Trophoblast cell (in vitro differentiated cells and primary cell): ENCODE results near the gene GSTT2B.
A peak's percentile ranks its signal among the peaks of the same experiment; 100 is the strongest.
"Not testable (repeated sequence)": the region's sequence is repeated elsewhere in the genome, so short reads cannot be mapped to it uniquely, and the experiment has no call there.

Experiments used
- DNase-seq, 2 donors: peaks; one replicate each; pipeline ENCODE4 v3.0.0-alpha.2; 2016
- H2AFZ ChIP-seq: 2 replicates; pipeline ENCODE4 v1.6.1; 2013; ENCODE audit warnings: low read length, moderate library complexity, mild to moderate bottlenecking; ENCODE audit not compliant: insufficient read depth, poor library complexity
- H2AK5ac ChIP-seq: 2 replicates; pipeline ENCODE4 v1.6.1; 2013; ENCODE audit warnings: mild to moderate bottlenecking, low read length
- H2BK120ac ChIP-seq: 2 replicates; pipeline ENCODE4 v1.6.1; 2013; ENCODE audit warnings: low read length, mild to moderate bottlenecking, moderate library complexity; ENCODE audit not compliant: insufficient read depth, poor library complexity
- H2BK12ac ChIP-seq: 2 replicates; pipeline ENCODE4 v1.6.1; 2013; ENCODE audit warnings: mild to moderate bottlenecking, low read length, moderate library complexity
- H2BK5ac ChIP-seq: 2 replicates; pipeline ENCODE4 v1.6.1; 2013; ENCODE audit warnings: low read length, low read depth, moderate library complexity, mild to moderate bottlenecking; ENCODE audit not compliant: poor library complexity
- H3K14ac ChIP-seq: 2 replicates; pipeline ENCODE4 v1.6.1; 2013; ENCODE audit warnings: mild to moderate bottlenecking, low read length
- H3K18ac ChIP-seq: 2 replicates; pipeline ENCODE4 v1.6.1; 2013; ENCODE audit warnings: mild to moderate bottlenecking, low read length
- H3K23ac ChIP-seq: 2 replicates; pipeline ENCODE4 v1.6.1; 2013; ENCODE audit warnings: low read length
- H3K27ac ChIP-seq: 2 replicates; pipeline ENCODE4 v1.5.1; 2013; ENCODE audit warnings: low read depth, mild to moderate bottlenecking, inconsistent platforms, low read length, moderate library complexity
- H3K27me3 ChIP-seq: 2 replicates; pipeline ENCODE4 v1.6.1; 2013; ENCODE audit warnings: inconsistent platforms, mild to moderate bottlenecking, low read length, moderate library complexity; ENCODE audit not compliant: insufficient read depth
- H3K36me3 ChIP-seq, 2 experiments: 1 replicate in 1 of 2; 2 replicates in 1 of 2; pipeline ENCODE4 v1.6.1; 2013; ENCODE audit warnings: low read length in 2 of 2, mild to moderate bottlenecking in 2 of 2, moderate library complexity in 1 of 2; ENCODE audit not compliant: insufficient read depth in 2 of 2, control insufficient read depth in 1 of 2
- H3K4ac ChIP-seq: 2 replicates; pipeline ENCODE4 v1.6.1; 2013; ENCODE audit warnings: low read depth, mild to moderate bottlenecking, low read length, moderate library complexity
- H3K4me1 ChIP-seq, 2 experiments: 1 replicate in 1 of 2; 2 replicates in 1 of 2; pipeline ENCODE4 v1.6.1; 2013; ENCODE audit warnings: low read length in 2 of 2, mild to moderate bottlenecking in 2 of 2, moderate library complexity in 1 of 2; ENCODE audit not compliant: insufficient read depth in 2 of 2, control insufficient read depth in 1 of 2
- H3K4me2 ChIP-seq: 2 replicates; pipeline ENCODE4 v1.6.1; 2013; ENCODE audit warnings: inconsistent platforms, mild to moderate bottlenecking, low read length, moderate library complexity
- H3K4me3 ChIP-seq: 2 replicates; pipeline ENCODE4 v1.5.1; 2013; ENCODE audit warnings: mild to moderate bottlenecking, low read depth, low read length, inconsistent platforms
- H3K79me1 ChIP-seq: one replicate; pipeline ENCODE4 v1.6.1; 2013; ENCODE audit warnings: low read length
- H3K79me2 ChIP-seq: 2 replicates; pipeline ENCODE4 v1.6.1; 2013; ENCODE audit warnings: low read length, mild to moderate bottlenecking; ENCODE audit not compliant: control insufficient read depth, insufficient read depth, poor library complexity
- H3K9ac ChIP-seq: 2 replicates; pipeline ENCODE4 v1.6.1; 2013; ENCODE audit warnings: mild to moderate bottlenecking, low read length
- H3K9me3 ChIP-seq: 2 replicates; pipeline ENCODE4 v1.6.1; 2013; ENCODE audit warnings: low read depth, mild to moderate bottlenecking, control low read depth, inconsistent platforms, low read length; ENCODE audit not compliant: insufficient read depth
- H4K12ac ChIP-seq: 2 replicates; pipeline ENCODE4 v1.6.1; 2013; ENCODE audit warnings: low read depth, mild to moderate bottlenecking, low read length, moderate library complexity
- H4K8ac ChIP-seq: 2 replicates; pipeline ENCODE4 v1.6.1; 2013; ENCODE audit warnings: low read depth, mild to moderate bottlenecking, low read length, moderate library complexity
- H4K91ac ChIP-seq: one replicate; pipeline ENCODE4 v1.6.1; 2013; ENCODE audit warnings: low read depth, mild to moderate bottlenecking, low read length, moderate library complexity
- WGBS: extraction: QIAGEN DNeasy Blood & Tissue Kit; methylation state at CpG from one replicate; pipeline ENCODE4 v1.1.7; 2013; ENCODE audit warnings: missing lambda C conversion rate; ENCODE audit not compliant: insufficient read length, insufficient coverage; ENCODE audit errors: extremely low coverage; 5-methylcytosine and 5-hydroxymethylcytosine counted together

The GSTT2B gene

DNA sequence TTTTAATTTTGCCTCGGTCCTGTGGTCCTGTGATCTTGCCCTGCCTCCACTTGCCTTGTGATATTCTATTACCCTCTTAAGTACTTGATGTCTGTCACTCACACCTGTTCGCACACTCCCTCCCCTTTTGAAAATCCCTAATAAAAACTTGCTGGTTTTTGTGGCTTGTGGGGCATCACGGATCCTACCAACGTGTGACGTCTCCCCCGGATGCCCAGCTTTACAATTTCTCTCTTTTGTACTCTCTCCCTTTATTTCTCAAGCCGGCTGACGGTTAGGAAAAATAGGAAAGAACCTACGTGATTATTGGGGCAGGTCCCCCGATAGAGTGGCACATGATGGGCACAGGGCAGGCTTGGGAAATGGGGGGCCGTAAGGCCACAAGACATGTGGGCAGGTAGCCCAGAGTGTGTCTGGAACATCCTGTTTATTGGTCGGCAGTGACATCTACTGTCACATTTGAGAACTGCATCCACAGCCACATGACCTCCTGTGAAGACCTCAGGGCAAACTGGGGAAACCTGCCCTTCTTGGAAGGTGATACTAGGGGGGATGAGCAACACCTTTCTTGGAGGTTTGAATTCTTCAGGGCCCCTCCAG, 4.6 kb downstream of the GSTT2B start:
- not testable (repeated sequence) for H3K4me1 ChIP-seq, H3K79me1 ChIP-seq, H2AFZ ChIP-seq, H3K23ac ChIP-seq, H3K9ac ChIP-seq, H3K9me3 ChIP-seq, H3K36me3 ChIP-seq, H2BK5ac ChIP-seq, H2BK12ac ChIP-seq, H4K91ac ChIP-seq, H2BK120ac ChIP-seq, H3K4me3 ChIP-seq, H3K79me2 ChIP-seq, H3K18ac ChIP-seq, H4K12ac ChIP-seq, H2AK5ac ChIP-seq, H4K8ac ChIP-seq, H3K4ac ChIP-seq, H3K27ac ChIP-seq, H3K27me3 ChIP-seq, H3K4me2 ChIP-seq, H3K14ac ChIP-seq
- WGBS = no CpG with 5 or more reads among the region's 12 CpGs
- peak; percentile 69 to 81 for DNase-seq

DNA sequence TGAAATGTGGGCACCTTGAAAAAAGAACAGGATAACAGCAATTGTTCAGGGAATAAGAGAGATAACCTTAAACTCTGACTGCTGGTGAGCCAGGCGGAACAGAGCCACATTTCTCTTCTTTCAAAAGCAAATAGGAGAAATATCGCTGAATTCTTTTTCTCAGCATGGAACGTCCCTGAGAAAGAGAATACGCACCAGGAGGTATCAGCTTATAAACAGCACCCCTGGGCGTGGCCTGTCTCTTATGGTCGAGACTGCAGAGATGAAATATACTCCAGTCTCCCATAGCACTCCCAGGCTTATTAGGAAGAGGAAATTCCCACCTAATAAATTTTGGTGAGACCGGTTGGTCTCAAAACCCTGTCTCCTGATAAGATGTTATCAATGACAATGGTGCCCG, 5.1 kb downstream of the GSTT2B start:
- H3K4ac ChIP-seq, H3K23ac ChIP-seq, H3K4me2 ChIP-seq, H3K79me1 ChIP-seq, H3K18ac ChIP-seq, H3K14ac ChIP-seq, H4K12ac ChIP-seq, H3K4me1 ChIP-seq, H4K91ac ChIP-seq, H2BK120ac ChIP-seq, H2BK5ac ChIP-seq, H3K4me3 ChIP-seq, H3K27ac ChIP-seq, H3K9me3 ChIP-seq, H4K8ac ChIP-seq, H3K27me3 ChIP-seq, H3K9ac ChIP-seq, H2BK12ac ChIP-seq, H2AFZ ChIP-seq, DNase-seq, H3K79me2 ChIP-seq, H3K36me3 ChIP-seq, H2AK5ac ChIP-seq: not testable (repeated sequence)
- WGBS = no CpG with 5 or more reads among the region's 8 CpGs

DNA sequence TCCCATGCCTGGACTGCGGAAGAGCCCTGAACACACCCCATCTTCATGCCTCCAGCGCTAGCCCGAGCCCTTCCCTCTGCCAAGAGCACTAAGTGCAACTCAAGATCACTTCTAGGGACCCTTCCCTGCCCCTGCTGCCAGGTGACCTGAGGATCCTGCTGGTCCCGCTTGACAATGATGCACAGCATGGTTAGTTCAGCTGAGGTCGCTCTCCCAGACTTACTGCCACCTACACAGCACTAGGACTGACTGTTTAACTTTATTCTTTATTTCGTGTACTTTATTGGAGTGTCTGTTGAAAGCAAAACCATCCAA, 6.0 kb downstream of the GSTT2B start:
- not testable (repeated sequence) for H3K18ac ChIP-seq, H3K9me3 ChIP-seq, H3K14ac ChIP-seq, H3K23ac ChIP-seq, H3K36me3 ChIP-seq, H2AK5ac ChIP-seq, H4K8ac ChIP-seq, H2BK12ac ChIP-seq, H3K79me1 ChIP-seq, H3K27ac ChIP-seq, DNase-seq, H3K4me2 ChIP-seq, H3K9ac ChIP-seq, H3K4me1 ChIP-seq, H3K79me2 ChIP-seq, H2BK120ac ChIP-seq, H3K27me3 ChIP-seq, H2BK5ac ChIP-seq, H3K4ac ChIP-seq, H3K4me3 ChIP-seq, H4K91ac ChIP-seq, H4K12ac ChIP-seq, H2AFZ ChIP-seq
- no CpG with 5 or more reads among the region's 6 CpGs for WGBS

DNA sequence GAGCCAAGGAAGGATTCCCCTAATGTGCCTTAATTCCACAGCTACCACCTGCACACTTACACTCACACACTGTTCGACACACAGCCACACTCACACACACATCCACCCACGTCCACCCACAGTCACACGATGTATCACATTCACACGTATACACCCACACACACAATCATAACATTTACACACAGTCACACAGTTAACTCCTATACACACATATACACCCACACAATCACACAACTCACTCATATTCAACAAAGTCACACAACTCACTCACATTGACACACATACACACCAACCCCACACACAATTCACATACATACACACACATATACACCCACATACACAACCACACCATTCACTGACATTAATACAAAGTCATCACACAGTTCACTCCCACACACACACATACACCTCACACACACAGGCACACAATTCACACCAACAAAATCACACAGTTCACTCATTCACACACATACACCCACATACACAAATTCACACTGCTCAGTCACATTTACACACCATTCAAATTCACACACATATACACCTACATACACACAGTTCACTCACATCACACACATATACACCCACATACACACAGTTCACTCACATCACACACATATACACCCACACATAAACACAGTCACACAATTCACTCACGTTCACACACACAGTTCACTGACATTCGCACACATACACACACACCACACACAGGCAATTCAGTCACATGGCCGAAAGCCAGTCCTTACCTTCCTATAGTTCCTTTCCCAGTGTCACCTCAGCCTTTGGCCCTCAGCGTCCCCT, 6.6 kb downstream of the GSTT2B start:
- H2BK120ac ChIP-seq, H3K9me3 ChIP-seq, H3K18ac ChIP-seq, H3K4me1 ChIP-seq, H3K4ac ChIP-seq, H3K14ac ChIP-seq, H3K4me3 ChIP-seq, H3K79me2 ChIP-seq, H2BK5ac ChIP-seq, H4K91ac ChIP-seq, H2BK12ac ChIP-seq, H4K8ac ChIP-seq, H3K4me2 ChIP-seq, DNase-seq, H3K23ac ChIP-seq, H3K79me1 ChIP-seq, H3K36me3 ChIP-seq, H3K9ac ChIP-seq, H2AFZ ChIP-seq, H3K27me3 ChIP-seq, H3K27ac ChIP-seq, H4K12ac ChIP-seq, H2AK5ac ChIP-seq: not testable (repeated sequence)
- 100% methylated on average over 1 of the region's 8 CpGs for WGBS
